IMR-90 (cell line): Measurements from ENCODE around the gene TBATA.

ENCODE experiments used
- BHLHE40 ChIP-seq: fragments of 150-350 bp; IDR thresholded peaks from 2 replicates; pipeline ENCODE4 v1.6.1; 2016; ENCODE audit warnings: mild to moderate bottlenecking, low read depth, low read length
- CHD1 ChIP-seq: IDR thresholded peaks from 2 replicates; pipeline ENCODE4 v1.6.1; 2012; ENCODE audit warnings: low read depth, low read length, improper control_type of control experiment
- MXI1 ChIP-seq: IDR thresholded peaks from 2 replicates; pipeline ENCODE4 v1.6.1; 2012; ENCODE audit warnings: low read depth, mild to moderate bottlenecking, low read length, moderate library complexity, borderline replicate concordance
- POLR2A ChIP-seq: IDR thresholded peaks from 2 replicates; pipeline ENCODE4 v1.6.1; 2012; ENCODE audit warnings: mild to moderate bottlenecking, low read depth, low read length
- RAD21 ChIP-seq: IDR thresholded peaks from 2 replicates; pipeline ENCODE4 v1.6.1; 2012; ENCODE audit warnings: low read length, improper control_type of control experiment
- RFX5 ChIP-seq: IDR thresholded peaks from 2 replicates; pipeline ENCODE4 v1.8.0; 2012; ENCODE audit warnings: low read depth, mild to moderate bottlenecking, low read length, moderate library complexity
- SMC3 ChIP-seq: fragments of 150-350 bp; IDR thresholded peaks from 2 replicates; pipeline ENCODE4 v1.6.1; 2016; ENCODE audit warnings: low read depth, mild to moderate bottlenecking, antibody characterized with exemption, low read length, moderate library complexity
- TF ChIP-seq, protein P1 (sequence below): conservative IDR thresholded peaks from 2 replicates; pipeline ENCODE4 v1.5.1; 2012; ENCODE audit warnings: mild to moderate bottlenecking, low read depth, low read length, improper control_type of control experiment

DNA sequence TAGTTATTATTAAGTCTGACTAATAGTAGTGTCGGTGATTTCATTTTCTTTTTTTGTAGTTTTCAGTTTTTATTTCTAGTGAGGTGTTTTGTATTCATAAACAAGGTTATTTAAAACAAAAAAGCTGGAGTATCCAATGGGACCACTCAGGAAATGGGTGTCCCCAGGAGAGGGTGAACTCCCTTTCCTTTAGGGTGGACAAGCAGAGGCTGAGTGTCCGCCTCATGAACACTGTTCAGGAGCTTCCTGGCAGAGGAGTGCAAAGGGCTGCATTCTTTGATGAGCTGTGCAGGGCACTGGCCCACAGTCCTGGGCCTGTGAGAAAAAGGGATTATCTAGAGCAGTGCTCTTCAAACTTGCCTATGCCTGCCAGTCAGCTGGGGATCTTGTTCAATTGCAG lies 56.8 kb downstream of the TBATA start:
- TF ChIP-seq CHD1, result no peak
- no peak for TF ChIP-seq BHLHE40
- TF ChIP-seq MXI1, result no peak
- TF ChIP-seq, protein P1, sequence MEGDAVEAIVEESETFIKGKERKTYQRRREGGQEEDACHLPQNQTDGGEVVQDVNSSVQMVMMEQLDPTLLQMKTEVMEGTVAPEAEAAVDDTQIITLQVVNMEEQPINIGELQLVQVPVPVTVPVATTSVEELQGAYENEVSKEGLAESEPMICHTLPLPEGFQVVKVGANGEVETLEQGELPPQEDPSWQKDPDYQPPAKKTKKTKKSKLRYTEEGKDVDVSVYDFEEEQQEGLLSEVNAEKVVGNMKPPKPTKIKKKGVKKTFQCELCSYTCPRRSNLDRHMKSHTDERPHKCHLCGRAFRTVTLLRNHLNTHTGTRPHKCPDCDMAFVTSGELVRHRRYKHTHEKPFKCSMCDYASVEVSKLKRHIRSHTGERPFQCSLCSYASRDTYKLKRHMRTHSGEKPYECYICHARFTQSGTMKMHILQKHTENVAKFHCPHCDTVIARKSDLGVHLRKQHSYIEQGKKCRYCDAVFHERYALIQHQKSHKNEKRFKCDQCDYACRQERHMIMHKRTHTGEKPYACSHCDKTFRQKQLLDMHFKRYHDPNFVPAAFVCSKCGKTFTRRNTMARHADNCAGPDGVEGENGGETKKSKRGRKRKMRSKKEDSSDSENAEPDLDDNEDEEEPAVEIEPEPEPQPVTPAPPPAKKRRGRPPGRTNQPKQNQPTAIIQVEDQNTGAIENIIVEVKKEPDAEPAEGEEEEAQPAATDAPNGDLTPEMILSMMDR, result no peak
- no peak for TF ChIP-seq POLR2A
- no peak for TF ChIP-seq SMC3
- no peak for TF ChIP-seq RAD21
- no peak for TF ChIP-seq RFX5
